Mammary epithelial cell (primary cell): ENCODE measurements around the gene EPM2AIP1.

Experiments
- EZH2 ChIP-seq: IDR thresholded peaks from 2 replicates; pipeline ENCODE4 v1.6.1; 2012; ENCODE audit warnings: low read length, inconsistent platforms, borderline replicate concordance
- TF ChIP-seq, protein P1 (sequence below), 2 donors: IDR thresholded peaks in 1 of 2; conservative IDR thresholded peaks in 1 of 2; 2 replicates each; pipeline ENCODE4 v1.5.1; 2011 to 2012; ENCODE audit warnings: inconsistent platforms in 2 of 2, low read length in 2 of 2, mild to moderate bottlenecking in 2 of 2, control low read depth in 1 of 2, low read depth in 1 of 2; ENCODE audit not compliant: insufficient read depth in 1 of 2; ENCODE audit errors: extremely low read depth in 1 of 2

DNA sequence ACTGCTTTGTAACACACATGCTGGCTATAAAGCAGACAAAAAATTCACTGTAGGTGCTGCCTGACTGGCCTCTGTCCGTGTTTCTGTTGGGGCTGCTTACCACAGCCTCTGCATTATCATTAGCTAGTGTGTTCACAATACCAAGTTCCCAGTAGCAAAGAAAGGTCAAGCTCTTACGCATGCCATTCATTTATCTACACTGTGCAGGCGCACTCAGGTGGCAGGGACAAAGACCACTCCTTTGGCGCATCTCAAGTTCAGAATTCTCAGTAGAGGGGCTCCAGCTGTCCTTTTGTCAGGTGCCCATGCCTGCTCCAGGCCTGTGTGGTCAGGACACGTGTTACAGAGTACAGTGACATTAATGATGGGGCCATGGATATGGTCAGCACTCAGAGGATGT is 22.7 kb upstream of the EPM2AIP1 start:
- TF ChIP-seq, protein P1, sequence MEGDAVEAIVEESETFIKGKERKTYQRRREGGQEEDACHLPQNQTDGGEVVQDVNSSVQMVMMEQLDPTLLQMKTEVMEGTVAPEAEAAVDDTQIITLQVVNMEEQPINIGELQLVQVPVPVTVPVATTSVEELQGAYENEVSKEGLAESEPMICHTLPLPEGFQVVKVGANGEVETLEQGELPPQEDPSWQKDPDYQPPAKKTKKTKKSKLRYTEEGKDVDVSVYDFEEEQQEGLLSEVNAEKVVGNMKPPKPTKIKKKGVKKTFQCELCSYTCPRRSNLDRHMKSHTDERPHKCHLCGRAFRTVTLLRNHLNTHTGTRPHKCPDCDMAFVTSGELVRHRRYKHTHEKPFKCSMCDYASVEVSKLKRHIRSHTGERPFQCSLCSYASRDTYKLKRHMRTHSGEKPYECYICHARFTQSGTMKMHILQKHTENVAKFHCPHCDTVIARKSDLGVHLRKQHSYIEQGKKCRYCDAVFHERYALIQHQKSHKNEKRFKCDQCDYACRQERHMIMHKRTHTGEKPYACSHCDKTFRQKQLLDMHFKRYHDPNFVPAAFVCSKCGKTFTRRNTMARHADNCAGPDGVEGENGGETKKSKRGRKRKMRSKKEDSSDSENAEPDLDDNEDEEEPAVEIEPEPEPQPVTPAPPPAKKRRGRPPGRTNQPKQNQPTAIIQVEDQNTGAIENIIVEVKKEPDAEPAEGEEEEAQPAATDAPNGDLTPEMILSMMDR (conservative IDR thresholded peaks at IDR 0.05 in 1 of 2, IDR thresholded peaks at IDR 0.05 in 1 of 2; ENCODE audit: extremely low read depth in 1 of 2, insufficient read depth in 1 of 2, low read depth in 1 of 2, low read length in 2 of 2), result no peak
- no peak for TF ChIP-seq EZH2
